Measurements from ENCODE around the gene PRPSAP2.
"Not testable (repeated sequence)": the region's sequence is repeated elsewhere in the genome, so short reads cannot be mapped to it uniquely, and the experiment has no call there.

The PRPSAP2 gene

DNA sequence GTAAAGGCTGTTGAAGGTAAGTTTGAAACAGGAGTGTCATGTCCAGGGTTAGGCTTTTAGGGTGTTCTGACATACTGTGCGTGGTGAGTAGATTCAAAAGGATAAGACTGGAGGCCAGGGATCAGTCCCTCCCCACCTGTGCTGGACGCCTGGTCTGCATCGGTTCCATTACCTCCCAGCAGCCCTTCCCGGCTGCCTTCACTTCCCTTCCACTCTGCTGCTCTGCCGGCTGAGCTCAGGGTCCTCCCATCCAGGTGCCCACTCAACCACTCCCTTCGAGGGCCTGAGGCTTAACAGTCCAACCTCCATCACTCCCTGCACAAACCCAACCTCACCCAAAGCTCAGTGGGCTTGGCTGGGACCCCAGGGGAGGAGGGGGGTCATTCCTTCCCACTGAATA is 89.9 kb downstream of the PRPSAP2 start:
- no peak for DNase-seq

DNA sequence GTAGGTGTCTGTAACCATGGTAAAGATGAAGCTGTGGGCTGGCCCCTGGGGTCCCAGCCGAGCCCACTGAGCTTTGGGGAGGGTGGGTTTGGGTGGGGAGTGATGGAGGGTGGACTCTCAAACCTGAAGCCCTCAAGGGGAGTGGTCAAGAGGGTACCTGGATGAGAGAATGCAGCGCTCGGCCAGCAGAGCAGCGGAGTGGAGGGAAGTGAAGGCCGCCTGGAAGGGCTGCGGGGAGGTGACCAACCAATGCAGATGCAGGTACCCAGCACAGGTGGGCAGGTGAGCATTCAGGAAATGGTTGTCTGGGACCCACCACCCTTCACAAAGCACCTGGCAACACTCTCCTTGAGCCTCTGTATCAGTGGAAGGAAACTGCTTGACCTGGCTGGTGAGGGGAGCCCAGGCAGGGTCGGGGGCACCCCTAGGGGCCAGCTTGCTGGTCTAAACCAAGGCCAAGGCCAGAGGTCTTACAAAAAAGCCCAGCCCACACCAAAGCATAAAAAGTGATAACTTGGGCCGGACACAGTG is 90.6 kb downstream of the PRPSAP2 start:
- DNase-seq = no peak

DNA sequence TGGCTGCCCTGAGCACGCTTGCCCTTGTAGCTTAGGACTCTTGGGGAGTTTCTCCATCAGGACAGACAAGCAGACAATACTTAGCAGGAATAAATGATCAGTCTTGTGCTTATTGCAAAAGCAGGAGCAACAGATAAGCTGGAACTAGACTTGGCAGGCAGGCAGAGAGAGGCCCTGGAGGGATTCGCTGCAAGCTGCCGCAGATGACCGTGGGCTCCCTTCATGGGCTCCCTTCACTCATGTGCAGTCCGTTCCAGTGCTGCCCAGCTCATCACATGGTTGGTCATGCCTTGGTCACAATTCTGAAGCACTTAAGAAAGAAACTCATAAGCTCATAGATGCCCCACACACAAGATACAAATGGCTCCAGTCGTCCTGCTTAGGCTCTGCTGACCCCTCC is 91.6 kb downstream of the PRPSAP2 start:
- DNase-seq = no peak

DNA sequence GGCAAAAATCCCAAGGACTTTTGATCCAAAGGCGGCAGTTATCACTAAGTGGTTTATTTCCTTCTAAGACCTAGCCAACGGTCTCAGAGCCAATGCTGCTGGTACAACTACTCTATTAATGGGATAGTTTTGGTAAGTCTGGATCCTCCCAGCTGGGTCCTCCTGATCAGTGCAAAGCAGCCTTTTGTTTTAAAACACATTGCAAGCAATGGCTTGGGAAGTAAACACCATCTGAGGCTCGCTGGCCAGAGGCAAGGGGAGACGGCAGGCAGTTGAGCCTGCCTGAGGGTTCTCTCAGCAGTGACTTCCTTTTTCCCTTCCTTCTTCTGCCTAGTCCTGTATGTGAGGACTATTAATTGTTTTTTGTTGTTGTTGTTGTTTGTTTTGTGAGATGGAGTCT is 92.4 kb downstream of the PRPSAP2 start:
- no peak for DNase-seq

DNA sequence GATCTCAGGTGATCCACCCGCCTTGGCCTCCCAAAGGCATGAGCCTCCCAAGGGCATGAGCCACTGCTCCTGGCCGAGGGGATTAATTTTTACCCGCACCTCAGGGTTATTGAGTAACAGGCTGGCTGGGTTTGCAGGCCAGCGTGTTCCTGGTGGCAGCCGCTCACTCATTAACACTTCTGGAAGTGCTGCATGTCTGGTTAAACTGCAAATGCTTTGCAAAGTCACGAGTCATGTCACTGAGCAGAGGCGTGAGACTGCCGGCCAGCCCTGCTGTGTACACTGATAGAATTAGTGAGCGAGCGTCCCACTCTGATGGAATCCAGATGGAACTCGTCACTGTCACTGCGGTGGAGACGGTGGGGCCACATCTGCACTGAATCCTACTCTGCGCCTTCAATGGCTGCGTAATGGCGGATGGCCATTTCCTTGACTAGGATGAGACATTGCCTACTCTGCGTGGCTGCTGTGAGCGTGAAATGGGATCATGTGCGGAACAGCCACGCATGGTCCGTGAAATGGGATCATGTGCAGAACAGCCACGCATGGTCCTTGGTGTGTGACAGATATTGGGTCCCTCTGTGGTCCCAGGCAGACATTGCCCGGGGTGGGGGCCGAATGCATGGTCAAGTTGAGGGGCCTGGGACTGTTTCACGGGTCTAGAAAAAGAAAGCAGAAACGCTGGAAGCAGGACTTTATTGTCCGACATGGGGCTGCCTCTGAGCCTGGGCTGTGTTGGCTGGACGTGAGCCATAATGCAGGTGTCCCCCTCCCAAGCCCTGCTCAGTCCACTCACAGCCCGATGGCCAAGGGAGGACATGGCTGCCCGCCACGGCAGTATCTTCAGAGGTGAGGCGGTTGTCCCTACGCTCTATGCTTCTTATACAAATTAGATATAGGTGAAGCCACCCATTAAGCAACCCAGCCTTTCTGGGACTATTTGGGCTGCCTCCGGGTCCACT is 93.3 kb downstream of the PRPSAP2 start:
- no peak for DNase-seq

DNA sequence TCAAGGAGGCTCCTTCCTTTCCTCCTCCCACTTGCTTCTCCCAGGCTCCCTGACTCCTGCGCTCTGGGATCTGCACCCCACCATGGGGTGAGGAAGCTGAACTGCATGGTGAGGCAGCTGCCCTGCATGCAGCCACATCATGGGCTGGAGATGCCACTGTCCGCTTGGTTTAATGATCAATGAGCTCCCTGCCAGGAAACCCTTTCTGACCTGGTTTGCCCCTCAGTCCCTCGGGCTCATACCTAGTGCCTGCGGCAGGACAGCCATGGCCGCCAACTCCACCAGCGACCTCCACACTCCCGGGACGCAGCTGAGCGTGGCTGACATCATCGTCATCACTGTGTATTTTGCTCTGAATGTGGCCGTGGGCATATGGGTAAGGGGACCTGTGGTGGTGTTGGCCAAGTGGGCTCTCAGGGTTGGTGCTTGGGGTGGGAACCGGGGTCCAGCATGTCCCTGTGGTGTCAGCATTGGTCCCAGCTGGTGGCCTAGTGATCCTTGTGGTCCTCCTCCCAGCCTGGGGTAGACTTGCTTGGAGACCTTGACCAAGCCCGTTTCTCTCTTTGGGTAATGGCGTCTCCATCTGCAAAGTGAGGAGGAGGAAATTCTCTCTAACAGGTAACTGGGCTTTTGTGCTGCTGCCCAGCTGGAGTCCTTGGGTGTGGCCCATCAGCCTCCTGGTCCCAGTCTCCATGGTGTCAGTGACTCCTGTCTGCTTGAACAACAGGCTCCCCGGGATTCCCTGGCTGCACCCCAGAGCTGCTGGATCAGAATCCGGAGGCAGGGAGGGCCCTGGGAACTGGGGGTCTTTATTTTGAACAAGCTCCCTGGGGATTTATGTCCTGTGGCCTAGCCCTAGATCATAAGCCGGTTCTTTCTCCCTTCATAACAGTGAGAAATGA is 94.3 kb downstream of the PRPSAP2 start, which contains the start of gene SLC5A10:
SLC5A10 (plus strand) TSS at position 225 of the 902 bp plus-strand sequence; CDS start at position 266, 41 bp downstream.
- no peak for DNase-seq

DNA sequence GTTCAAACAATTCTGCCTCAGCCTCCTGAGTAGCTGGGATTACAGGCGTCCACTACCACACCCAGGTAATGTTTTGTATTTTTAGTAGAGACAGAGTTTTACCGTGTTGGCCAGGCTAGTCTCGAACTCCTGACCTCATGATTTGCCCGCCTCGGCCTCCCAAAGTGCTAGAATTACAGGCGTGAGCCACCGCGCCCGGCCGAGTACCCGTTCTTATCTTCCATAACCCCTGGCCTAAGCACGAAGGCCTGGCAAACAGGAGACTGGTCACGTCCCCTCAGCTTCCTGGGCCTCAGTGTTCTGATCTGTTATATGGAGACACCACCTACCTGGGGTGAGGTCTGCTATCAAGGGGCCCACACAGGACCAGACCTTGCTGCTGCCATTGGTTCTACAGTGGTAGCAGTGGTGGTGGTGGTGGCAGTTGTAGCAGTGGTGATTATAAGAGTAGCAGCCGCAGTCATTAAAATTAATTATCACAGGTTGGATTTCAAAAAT is 95.3 kb downstream of the PRPSAP2 start:
- DNase-seq = no peak

DNA sequence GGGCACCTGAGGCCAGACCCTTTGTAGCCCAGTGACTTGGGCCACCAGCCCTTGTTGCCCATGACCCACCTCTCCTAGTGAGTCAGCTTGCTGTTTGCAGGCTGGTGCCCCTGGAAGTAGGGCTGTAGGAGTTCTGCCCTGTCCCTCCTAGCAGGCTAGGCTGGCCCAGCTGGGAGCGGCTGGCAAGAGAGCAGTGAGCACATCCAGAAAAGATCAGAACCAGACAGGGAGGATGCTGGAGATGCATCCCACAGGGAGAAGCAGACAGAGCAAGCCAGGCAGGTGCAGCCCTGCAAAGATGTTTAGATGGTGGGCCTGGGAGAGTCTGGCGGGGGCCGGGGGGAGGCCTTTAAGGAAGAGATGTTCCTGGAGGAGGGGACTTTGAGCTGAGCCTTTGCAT is 96.4 kb downstream of the PRPSAP2 start:
- DNase-seq = no peak

DNA sequence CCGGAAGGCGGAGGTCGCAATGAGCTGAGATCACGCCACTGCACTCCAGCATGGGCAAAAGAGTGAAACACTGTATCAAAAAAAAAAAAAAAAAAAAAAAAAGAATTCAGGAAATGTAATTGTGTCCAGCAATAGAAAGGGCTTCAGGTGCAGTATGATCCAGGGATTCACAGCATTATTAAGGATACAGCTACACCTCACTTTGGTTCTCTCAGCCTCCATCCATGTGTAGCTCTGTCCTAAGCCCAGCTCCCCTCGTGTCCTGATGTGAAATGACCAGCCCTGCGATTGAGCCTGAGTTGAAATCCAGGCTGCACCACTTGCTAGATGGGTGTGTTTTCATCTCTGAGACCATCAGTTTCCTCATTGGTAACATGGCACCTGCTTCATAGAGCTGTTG is 97.1 kb downstream of the PRPSAP2 start:
- no peak for DNase-seq

DNA sequence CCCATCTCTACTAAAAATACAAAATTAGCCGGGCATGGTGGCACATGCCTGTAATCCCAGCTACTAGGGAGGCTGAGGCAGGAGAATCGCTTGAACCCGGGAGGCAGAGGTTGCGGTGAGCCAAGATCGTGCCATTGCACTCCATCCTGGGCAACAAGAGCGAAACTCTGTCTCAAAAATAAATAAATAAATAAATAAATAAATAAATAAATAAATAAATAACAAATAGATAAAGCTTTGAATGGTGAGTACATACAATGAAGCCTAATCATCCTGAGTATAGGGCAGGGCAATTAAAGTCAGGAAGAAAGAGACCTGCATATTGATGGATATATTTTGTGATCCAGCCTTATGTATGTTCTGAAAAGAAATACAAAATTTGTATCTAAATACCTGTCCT is 98.1 kb downstream of the PRPSAP2 start:
- not testable (repeated sequence) for DNase-seq

DNA sequence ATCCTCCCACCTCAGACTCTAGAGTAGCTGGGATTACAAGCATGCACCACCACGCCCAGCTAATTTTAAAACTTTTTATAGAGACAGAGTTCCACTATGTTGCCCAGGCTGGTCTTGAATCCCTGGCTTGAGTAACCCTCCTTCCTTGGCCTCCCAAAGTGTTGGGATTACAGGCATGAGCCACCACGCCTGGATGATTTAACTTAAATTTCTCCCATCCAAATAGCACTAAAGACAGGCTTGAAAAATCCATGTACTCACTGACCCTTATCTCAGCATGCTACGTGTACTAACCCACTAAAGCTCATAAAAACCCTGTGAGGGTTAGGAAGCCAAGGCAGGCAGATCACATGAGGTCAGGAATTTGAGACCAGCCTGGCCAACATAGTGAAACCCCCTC is 98.7 kb downstream of the PRPSAP2 start:
- DNase-seq = no peak

DNA sequence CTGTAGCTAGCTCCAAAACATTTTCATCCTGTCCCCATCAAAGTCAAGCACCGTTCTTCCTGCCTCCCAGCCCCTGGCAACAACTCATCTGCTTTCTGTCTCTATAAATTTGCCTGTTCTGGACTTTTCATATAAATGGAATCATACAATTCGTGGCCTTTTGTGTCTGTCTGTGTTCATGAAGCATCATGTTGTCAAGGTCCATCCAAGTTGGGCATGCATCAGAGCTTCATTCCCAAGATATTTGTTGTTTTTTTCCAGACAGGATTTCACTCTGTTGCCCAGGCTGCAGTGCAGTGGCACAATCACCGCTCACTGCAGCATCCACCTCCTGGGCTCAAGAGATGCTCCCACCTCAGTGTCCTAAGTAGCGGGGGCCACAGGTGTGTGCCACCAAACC is 99.9 kb downstream of the PRPSAP2 start:
- DNase-seq = no peak

DNA sequence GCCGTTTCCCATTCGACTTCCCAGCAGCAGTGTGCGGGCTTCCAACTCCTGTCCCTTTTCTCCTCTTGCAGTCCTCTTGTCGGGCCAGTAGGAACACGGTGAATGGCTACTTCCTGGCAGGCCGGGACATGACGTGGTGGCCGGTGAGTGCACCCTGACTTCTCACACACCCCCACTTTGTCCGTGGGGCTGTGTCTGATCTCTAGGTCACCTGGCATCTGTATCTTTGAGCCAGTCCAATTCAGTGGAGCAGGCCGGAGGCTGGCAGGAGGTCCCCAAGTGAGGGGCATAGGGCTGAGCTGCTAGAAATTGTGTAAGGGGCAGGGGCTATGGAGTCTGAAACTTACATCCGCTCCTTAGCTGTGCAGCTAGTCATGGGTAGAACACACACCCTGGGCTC is 100.7 kb downstream of the PRPSAP2 start:
- DNase-seq = no peak

DNA sequence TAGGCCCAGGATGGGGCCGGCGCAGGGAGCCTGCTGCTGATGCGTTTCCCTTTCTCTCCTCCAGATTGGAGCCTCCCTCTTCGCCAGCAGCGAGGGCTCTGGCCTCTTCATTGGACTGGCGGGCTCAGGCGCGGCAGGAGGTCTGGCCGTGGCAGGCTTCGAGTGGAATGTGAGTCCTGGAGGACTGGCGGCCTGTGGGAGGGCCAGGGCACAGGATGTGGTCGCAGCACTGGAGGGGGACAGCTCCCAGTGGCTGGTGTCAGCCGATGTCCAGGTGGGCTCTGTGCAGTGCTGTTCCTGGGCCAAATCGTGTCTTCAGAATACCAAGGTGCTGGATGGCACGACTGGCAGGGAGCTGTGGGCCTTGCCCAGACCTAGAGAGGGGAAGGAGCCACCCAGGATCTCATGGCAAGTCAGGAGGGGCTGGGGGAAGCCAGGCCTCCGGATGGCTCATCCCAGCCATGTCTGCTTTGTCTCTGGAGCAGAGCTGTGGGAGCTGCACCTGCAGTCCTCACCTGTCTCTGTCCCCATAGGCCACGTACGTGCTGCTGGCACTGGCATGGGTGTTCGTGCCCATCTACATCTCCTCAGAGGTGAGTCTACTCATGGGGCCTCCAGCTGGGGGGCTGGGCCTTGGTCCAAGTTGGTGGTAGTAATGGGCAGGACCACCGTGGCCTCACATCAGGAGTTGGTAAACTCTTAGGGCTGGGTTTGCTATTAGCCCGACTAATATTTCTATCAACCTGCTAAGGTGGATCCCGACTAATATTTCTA is 101.3 kb downstream of the PRPSAP2 start:
- no peak for DNase-seq

DNA sequence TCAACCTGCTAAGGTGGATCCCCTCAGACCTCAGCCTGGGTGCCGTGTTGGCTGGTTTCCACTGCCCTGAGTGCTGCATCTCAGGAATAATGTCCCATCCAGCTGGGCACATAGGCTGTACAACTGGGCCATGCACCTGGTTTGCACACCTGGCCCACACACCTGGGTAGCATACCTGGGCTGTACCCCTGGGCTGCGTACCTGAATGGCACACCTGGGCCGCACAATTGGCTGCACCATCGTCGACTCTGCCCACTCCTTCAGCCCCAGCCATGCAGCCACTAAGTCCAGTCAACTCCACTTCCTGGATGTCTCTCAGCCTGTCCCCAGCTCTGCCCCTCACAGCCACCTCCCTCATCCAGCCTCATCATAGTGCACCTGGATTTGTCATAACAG is 101.9 kb downstream of the PRPSAP2 start:
- DNase-seq = no peak

DNA sequence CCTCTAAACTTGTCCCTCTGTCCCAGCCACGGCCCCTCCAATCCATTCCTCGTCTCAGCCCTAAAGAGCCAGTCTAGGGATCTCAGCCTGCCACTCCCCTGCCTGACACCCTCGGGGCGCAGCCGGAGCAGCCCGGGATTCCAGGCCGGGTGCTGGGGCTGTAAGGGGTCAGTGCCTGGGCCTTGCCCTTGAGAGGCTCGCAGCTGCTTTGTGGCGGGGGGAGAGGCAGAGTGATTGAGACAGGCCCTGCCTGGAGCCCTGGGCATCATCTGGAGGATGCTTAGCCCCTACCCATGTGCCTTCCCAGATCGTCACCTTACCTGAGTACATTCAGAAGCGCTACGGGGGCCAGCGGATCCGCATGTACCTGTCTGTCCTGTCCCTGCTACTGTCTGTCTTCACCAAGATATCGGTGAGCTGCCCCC is 102.3 kb downstream of the PRPSAP2 start:
- DNase-seq = no peak

DNA sequence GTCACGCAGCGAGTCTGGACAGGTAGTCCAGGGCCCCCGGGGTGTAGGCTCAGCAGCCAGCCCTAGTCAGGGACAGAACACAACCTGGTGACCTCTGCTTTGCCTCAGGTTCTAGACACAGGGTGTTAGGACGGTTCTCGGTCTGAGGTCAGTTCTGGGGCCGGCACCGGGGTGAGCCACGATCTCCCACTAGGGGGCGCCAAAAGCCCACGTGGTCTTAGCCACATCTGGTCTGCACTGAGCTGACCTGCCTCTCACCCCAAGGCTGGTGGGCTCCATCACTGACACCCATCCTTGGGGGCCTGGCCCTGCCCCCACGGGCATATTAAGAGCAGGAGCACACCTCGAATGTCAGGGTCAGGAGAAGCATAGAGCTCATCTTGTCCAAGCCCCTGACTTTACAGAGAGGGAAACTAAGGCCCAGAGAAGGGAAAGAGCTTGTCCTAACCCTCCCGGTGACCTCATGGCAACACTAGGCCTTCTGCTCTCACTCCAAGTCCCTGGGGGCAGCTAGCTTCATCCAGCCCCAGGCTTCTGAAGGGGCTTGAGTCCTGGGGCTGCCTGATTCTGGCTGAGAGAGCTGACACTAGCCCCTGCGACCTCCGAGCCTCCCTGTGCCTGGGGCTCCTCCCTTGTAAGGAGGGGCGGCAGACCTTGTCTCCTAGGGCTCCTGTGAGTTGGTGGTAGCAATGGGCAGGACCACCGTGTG is 103.0 kb downstream of the PRPSAP2 start:
- peak; percentile 85 for DNase-seq

DNA sequence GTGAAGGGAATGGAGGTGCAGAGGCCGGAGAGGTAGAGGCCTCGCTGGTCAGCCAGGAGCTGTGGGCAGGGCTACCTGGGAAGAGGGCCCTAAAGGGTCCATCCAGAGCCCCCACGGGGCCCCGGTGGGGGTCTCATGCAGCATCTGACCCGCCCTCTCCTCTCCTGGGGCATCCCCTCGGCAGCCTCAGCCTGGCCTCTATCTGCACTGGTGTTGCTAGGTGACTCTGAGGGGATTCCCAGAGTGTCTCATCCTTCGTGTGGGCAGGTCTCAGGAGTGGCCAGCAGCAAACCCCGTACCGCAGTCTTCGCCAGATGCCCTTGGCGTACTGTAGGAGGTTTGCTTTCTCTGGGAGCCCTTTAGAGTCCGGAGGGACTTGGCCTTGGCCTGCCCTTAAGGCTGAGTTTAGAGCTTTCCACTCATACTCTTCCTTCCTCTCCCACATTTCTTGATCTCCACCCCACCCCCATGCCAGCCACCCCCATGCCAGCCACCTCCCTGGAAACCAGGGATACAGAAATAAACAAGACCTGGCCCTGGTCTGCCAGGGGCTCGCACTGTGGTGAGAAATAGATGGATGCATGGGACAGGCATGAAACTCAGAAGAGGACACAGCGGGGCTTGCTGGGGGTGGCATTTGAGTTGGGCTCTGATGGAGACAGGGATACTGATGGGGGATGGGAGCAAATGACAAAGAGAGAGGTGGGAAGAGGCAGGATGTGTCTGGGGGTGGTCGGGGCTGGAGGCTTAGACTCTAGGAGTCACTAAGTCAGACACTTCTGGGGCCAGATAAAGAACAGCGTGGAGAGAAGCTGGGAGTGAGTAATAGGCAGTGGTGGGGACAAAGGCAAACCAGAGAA is 103.9 kb downstream of the PRPSAP2 start:
- peak; percentile 27 for DNase-seq

DNA sequence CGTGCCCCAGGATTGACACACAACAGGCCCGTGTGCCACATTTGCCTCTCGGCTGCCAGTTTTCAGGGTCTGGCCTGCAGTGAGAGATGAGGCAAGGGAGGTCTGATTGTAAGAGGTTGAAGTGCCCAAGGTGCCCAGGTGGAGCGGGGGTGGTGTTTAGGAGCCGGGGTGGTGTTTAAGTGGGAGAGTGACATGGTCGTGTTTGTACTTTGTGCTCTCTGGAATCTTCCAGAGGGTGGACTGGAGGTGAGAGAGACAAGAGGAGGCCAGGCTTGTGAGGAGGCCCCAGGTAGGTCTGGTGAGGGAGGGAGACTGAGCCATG is 104.5 kb downstream of the PRPSAP2 start:
- no peak for DNase-seq

DNA sequence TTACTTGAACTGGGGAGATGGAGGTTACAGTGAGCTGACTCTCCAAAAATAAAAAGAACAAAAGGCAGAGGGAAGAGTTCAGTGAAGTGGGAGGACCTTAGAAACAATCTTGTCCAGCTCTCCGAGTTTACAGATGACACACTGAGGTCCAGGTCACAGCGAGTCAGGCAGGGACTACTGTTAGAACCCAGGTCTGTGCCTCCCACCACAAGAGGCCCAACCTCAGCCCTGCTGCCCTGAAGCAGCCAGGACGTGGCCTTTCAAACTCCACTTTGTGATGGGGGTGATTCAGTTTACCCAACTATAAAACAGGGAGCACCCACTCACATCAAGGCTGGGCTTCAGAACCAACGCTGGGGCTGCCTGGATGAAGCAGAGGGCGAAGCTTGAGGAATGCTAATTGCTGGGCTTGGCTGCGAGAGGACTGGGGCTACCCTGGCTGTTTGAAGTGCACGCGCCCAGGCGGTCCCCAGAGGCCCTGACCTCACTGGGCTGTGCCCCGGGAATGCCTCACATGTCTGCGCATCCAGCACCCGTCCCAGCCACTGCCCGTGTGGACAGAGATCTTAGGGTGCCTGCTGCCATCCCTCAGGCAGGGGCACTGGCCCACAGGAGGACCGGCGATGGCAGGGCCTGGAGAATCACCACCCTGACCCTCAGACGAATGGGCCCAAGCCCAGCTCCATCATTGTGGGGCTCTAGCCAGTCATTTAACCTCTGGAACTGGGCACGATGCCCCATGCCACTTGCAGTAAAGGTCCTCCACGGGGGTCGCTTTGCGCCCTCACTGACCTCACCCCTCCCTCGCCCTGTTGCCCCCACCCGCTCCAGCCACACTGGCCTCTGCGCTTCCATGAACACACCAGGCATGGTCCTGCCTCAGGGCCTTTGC is 105.4 kb downstream of the PRPSAP2 start:
- no peak for DNase-seq

Data from stimulated activated CD4-positive, alpha-beta T cell treated with anti-CD3 and anti-CD28 coated beads, Interleukin-4, amount 100 ng/mL, for 24 hours (primary cell).